A549 (cell line): ENCODE measurements around the gene ELP5.

Experiments
- CHD4 ChIP-seq: fragments of 200-600 bp; sonication (generic); IDR thresholded peaks from 2 replicates; pipeline ENCODE4 v1.6.1; 2016; ENCODE audit warnings: antibody characterized with exemption, mild to moderate bottlenecking, borderline replicate concordance
- CTCF ChIP-seq: fragments of >200 bp; sonication (Bioruptor Twin); formaldehyde crosslinking; IDR thresholded peaks from 3 replicates; pipeline ENCODE4 v1.5.1; 2016
- FOXS1 ChIP-seq: fragments of 250-450 bp; sonication (Bioruptor Pico); IDR thresholded peaks from 2 replicates; pipeline ENCODE4 v1.5.0; 2020; ENCODE audit warnings: mild to moderate bottlenecking, moderate library complexity
- HMGXB4 ChIP-seq: fragments of 250-450 bp; sonication (Bioruptor Pico); IDR thresholded peaks from 2 replicates; pipeline ENCODE4 v1.5.0; 2021; ENCODE audit warnings: mild to moderate bottlenecking, moderate library complexity, borderline replicate concordance
- JUNB ChIP-seq: fragments of >200 bp; sonication (Bioruptor Twin); formaldehyde crosslinking; IDR thresholded peaks from 2 replicates; pipeline ENCODE4 v1.6.1; 2016
- POLR2A ChIP-seq: IDR thresholded peaks from 2 replicates; pipeline ENCODE4 v1.6.1; 2012; ENCODE audit warnings: mild to moderate bottlenecking, low read length
- RCOR1 ChIP-seq: fragments of 150-350 bp; IDR thresholded peaks from 2 replicates; pipeline ENCODE4 v1.6.1; 2014; ENCODE audit warnings: antibody characterized with exemption, low read length, low read depth

GRCh38 chr17:7242717-7243452 lies 9.1 kb upstream of the ELP5 start:
- TF ChIP-seq POLR2A (0 out of 2 replicates have a peak, but pooled peaks have one; percentile 20), CTCF (no peak), JUNB (no peak), CHD4 (no peak), FOXS1 (no peak), HMGXB4 (CRISPR knock-in tag) (no peak), RCOR1 (no peak)
